K562 (cell line): ENCODE measurements around the gene PCDHGA7. TPM values are rescaled to one million over a fixed set of nuclear protein-coding genes. Genes with fewer than 3 reads are reported as not detected.

Source experiments
- ATAC-seq: fragments of 200-7000 bp; cut with Tn5 transposase; 3 replicates; pipeline ENCODE4 v1.9.1; 2020; ENCODE audit warnings: moderate library complexity
- BruUV-seq: library from RNA; stranded (reverse); fragments of 400-500 nt; replicated peaks from 2 replicates; lab custom pipeline; 2021; lab: Mats Ljungman, UMichigan
- CTCF ChIA-PET: fragments of 300-600 bp; formaldehyde crosslinking; extraction: SDS; loops from one replicate; lab custom pipeline; 2021; ENCODE audit warnings: low intra/inter-chr PET ratio; lab: Yijun Ruan, JAX
- POLR2A ChIA-PET: fragments of 300-600, 350-650 bp; sonication (Branson Sonifier 250); formaldehyde crosslinking; extraction: SDS; loops from one replicate; lab custom pipeline; 2021; ENCODE audit warnings: antibody characterized with exemption, inconsistent platforms; lab: Yijun Ruan, JAX
- DNase-seq, 4 experiments: peaks; one replicate each; pipeline versions ENCODE4 v3.0.0 to v3.0.0-alpha.2; 2011 to 2018; ENCODE audit warnings: low spot score in 3 of 4, mixed read lengths in 3 of 4; ENCODE audit errors: extremely low read depth in 1 of 4
- FAIRE-seq: peaks from 2 replicates; lab custom pipeline; 2011; peaks lifted over from hg19 to GRCh38; lab: Jason Lieb, UNC
- H2AFZ ChIP-seq: 2 replicates; pipeline ENCODE4 v1.6.0; 2011; ENCODE audit warnings: low read depth, low read length, control low read depth, inconsistent platforms
- H3K27ac ChIP-seq: fragments of 200-600 bp; 3 replicates; pipeline ENCODE4 v1.8.0; 2011; ENCODE audit warnings: low read depth, mild to moderate bottlenecking, control low read depth, inconsistent platforms, low read length, moderate library complexity, mixed read lengths; ENCODE audit errors: extremely low read depth
- H3K27me3 ChIP-seq, 2 experiments: fragments of 300-600 bp in 1 of 2; 2 replicates in 1 of 2; 3 replicates in 1 of 2; pipeline versions ENCODE4 v1.6.0 to v1.8.0; 2011; ENCODE audit warnings: inconsistent platforms in 2 of 2, low read length in 2 of 2, mild to moderate bottlenecking in 1 of 2, mixed read lengths in 1 of 2, moderate library complexity in 1 of 2; ENCODE audit not compliant: control insufficient read depth in 2 of 2, insufficient read depth in 2 of 2
- H3K36me3 ChIP-seq: fragments of 300-600 bp; 3 replicates; pipeline ENCODE4 v1.8.0; 2011; ENCODE audit warnings: mild to moderate bottlenecking, low read length, inconsistent platforms; ENCODE audit not compliant: control insufficient read depth, insufficient read depth
- H3K4me1 ChIP-seq, 2 experiments: fragments of 200-600 bp in 1 of 2; replicated peaks in 1 of 2; 2 replicates in 1 of 2; 3 replicates in 1 of 2; pipeline versions ENCODE4 v1.5.1 to v1.8.0; 2011; ENCODE audit warnings: inconsistent platforms in 2 of 2, low read length in 2 of 2, mild to moderate bottlenecking in 1 of 2, mixed read lengths in 1 of 2, moderate library complexity in 1 of 2; ENCODE audit not compliant: control insufficient read depth in 2 of 2, insufficient read depth in 2 of 2
- H3K4me2 ChIP-seq: 2 replicates; pipeline ENCODE4 v1.6.1; 2011; ENCODE audit warnings: low read length, control low read depth, inconsistent platforms, mixed read lengths; ENCODE audit not compliant: insufficient read depth
- H3K4me3 ChIP-seq: fragments of 200-600 bp; sonication (generic), shearing (Covaris generic); 2 replicates; pipeline ENCODE4 v1.5.1; 2016; ENCODE audit warnings: control low read depth, inconsistent platforms
- H3K79me2 ChIP-seq: fragments of 200-600 bp; 3 replicates; pipeline ENCODE4 v1.8.0; 2011; ENCODE audit warnings: low read length, inconsistent platforms; ENCODE audit not compliant: control insufficient read depth, insufficient read depth
- H3K9ac ChIP-seq, 2 experiments: 2 replicates each; pipeline versions ENCODE4 v1.6.0 to v1.6.1; 2011; ENCODE audit warnings: low read depth in 2 of 2, low read length in 2 of 2, control low read depth in 1 of 2, inconsistent platforms in 1 of 2, mild to moderate bottlenecking in 1 of 2, mixed read lengths in 1 of 2; ENCODE audit not compliant: insufficient read depth in 1 of 2
- H3K9me1 ChIP-seq: one replicate; pipeline ENCODE4 v1.6.0; 2011; ENCODE audit warnings: inconsistent platforms, mild to moderate bottlenecking, low read length, moderate library complexity; ENCODE audit not compliant: control insufficient read depth, insufficient read depth
- H3K9me3 ChIP-seq: replicated peaks from 2 replicates; pipeline ENCODE4 v1.5.1; 2011; ENCODE audit warnings: low read depth, low read length, inconsistent platforms; ENCODE audit not compliant: control insufficient read depth, insufficient read depth
- H4K20me1 ChIP-seq: replicated peaks from 2 replicates; pipeline ENCODE4 v1.6.1; 2011; ENCODE audit warnings: low read length, inconsistent platforms, mixed read lengths; ENCODE audit not compliant: control insufficient read depth, insufficient read depth
- CBX3 ChIP-seq, 2 experiments: IDR thresholded peaks; 1 replicate in 1 of 2; 2 replicates in 1 of 2; pipeline ENCODE4 v1.6.1; 2012; ENCODE audit warnings: inconsistent platforms in 2 of 2, low read length in 2 of 2, borderline replicate concordance in 1 of 2, control low read depth in 1 of 2
- CTBP1 ChIP-seq: fragments of 450-650 bp; IDR thresholded peaks from 2 replicates; pipeline ENCODE4 v1.6.1; 2016; ENCODE audit warnings: borderline replicate concordance
- EZH2 ChIP-seq: IDR thresholded peaks from 2 replicates; pipeline ENCODE4 v1.6.1; 2012; ENCODE audit warnings: low read depth, mild to moderate bottlenecking, inconsistent platforms, low read length, borderline replicate concordance
- HMGXB4 ChIP-seq: sonication (generic); formaldehyde crosslinking; IDR thresholded peaks from 2 replicates; pipeline ENCODE4 v1.8.1; 2023; ENCODE audit warnings: mild to moderate bottlenecking, missing genetic modification reagents
- HOXB6 ChIP-seq: fragments of 250-450 bp; sonication (Bioruptor Pico); IDR thresholded peaks from 2 replicates; pipeline ENCODE4 v1.5.1; 2022; ENCODE audit warnings: mild to moderate bottlenecking, borderline replicate concordance
- MAFF ChIP-seq: IDR thresholded peaks from 2 replicates; pipeline ENCODE4 v1.6.1; 2012; ENCODE audit warnings: low read length, improper control_type of control experiment
- RB1 ChIP-seq: fragments of 450-650 bp; IDR thresholded peaks from 2 replicates; pipeline ENCODE4 v1.6.1; 2017; ENCODE audit warnings: low read depth, mild to moderate bottlenecking
- ZNF274 ChIP-seq: IDR thresholded peaks from 2 replicates; pipeline ENCODE4 v1.6.1; 2011; ENCODE audit warnings: low read depth, mild to moderate bottlenecking, low read length, moderate library complexity, borderline replicate concordance
- ZNF277 ChIP-seq: fragments of 250-450 bp; sonication (Bioruptor Pico); IDR thresholded peaks from 2 replicates; pipeline ENCODE4 v1.8.0; 2022; ENCODE audit warnings: inconsistent platforms, mild to moderate bottlenecking, moderate library complexity, borderline replicate concordance
- ZNF316 ChIP-seq: fragments of 450-650 bp; IDR thresholded peaks from 2 replicates; pipeline ENCODE4 v1.6.1; 2016
- ZNF561 ChIP-seq: fragments of 450-650 bp; formaldehyde crosslinking; conservative IDR thresholded peaks from 2 replicates; pipeline ENCODE4 v1.4.0; 2020; ENCODE audit warnings: mild to moderate bottlenecking, moderate library complexity
- ZNF740 ChIP-seq, 3 experiments: fragments of 200-800 bp in 1 of 3; sonication (Bioruptor generic) in 1 of 3; sonication (generic) in 1 of 3; formaldehyde crosslinking in 1 of 3; IDR thresholded peaks; 2 replicates each; pipeline versions ENCODE4 v1.6.1 to v1.8.0; 2016 to 2022; ENCODE audit warnings: mild to moderate bottlenecking in 2 of 3, missing compliant biosample characterization in 2 of 3, missing genetic modification characterization in 2 of 3, missing genetic modification reagents in 1 of 3
- WGBS: fragments of 100-300 bp; shearing (Covaris generic); methylation state at CpG from one replicate; pipeline ENCODE4 v1.1.6; 2016; ENCODE audit warnings: low coverage, mixed read lengths; ENCODE audit not compliant: insufficient coverage; ENCODE audit errors: missing lambda C conversion rate; 5-methylcytosine and 5-hydroxymethylcytosine counted together
- in situ Hi-C: fragments of 300-500 bp; cut with MboI; formaldehyde crosslinking; loops from 4 replicates; pipeline ENCODE4 v1.15.0; 2018; ENCODE audit warnings: inconsistent platforms, mixed read lengths
- intact Hi-C: fragments of 100-400 bp; cut with micrococcal nuclease; formaldehyde crosslinking; loops from 2 replicates; pipeline ENCODE4 v1.14.2; 2022
- polyA plus RNA-seq, 8 experiments: library from polyadenylated mRNA; depleted of rRNA in 4 of 8; stranded (reverse) in 5 of 8; unstranded in 3 of 8; fragments of >200 nt; fragmentation: Nextera tagmentation in 2 of 8; fragmentation: Illumina TruSeq in 1 of 8; extraction: Ambion mirVana in 2 of 8; extraction: Trizol in 1 of 8; gene quantifications; 2 replicates each; pipeline versions ENCODE4 v1.2.1 to v1.2.3, GENCODE V29; 2011 to 2014; ENCODE audit warnings: inconsistent platforms in 1 of 8, missing spikeins in 1 of 8
- total RNA-seq, 7 experiments: library from RNA; depleted of rRNA in 6 of 7; stranded (reverse); fragments of >200 nt in 6 of 7; fragmentation: Illumina TruSeq in 2 of 7; extraction: Trizol in 2 of 7; gene quantifications; 2 replicates each; pipeline versions ENCODE4 v1.2.1 to v1.2.3, GENCODE V29; 2011 to 2021; ENCODE audit warnings: low replicate concordance in 1 of 7
- TF ChIP-seq, protein P1 (sequence below): sonication (generic); formaldehyde crosslinking; IDR thresholded peaks from 2 replicates; pipeline ENCODE4 v1.4.0; 2020; ENCODE audit warnings: mild to moderate bottlenecking, missing genetic modification reagents

PCDHGA7 gene
- total and polyA plus RNA-seq, 9 of the 15 experiments (the other 6 are each of a cell fraction or from before 2014, with no cell fraction given), result 0.03 to 0.11 (median 0.06) TPM; not detected in 5

- TF ChIP-seq ZNF561 (CRISPR knock-in tag), result no peak
- TF ChIP-seq CBX3 (IDR thresholded peaks at IDR 0.05; ENCODE audit: borderline replicate concordance in 1 of 2, low read length in 2 of 2), result 0 out of 3 replicates have a peak, but pooled peaks of 1 of the 2 experiments have one; percentile 17
These were observed 32.5 kb upstream of the PCDHGA7 start, which contains the start of gene PCDHGB1 (continued) for GRCh38 chr5:141349917-141350619.

GRCh38 chr5:141351591-141351990 is 31.0 kb upstream of the PCDHGA7 start:
- no peak overlapping the region for H3K4me3 ChIP-seq
- H3K9ac ChIP-seq, result no peak overlapping the region
- POLR2A ChIA-PET, result no interaction called here
- no peaks in the 10 kb centered on the region for H3K36me3 ChIP-seq
- CTCF ChIA-PET, result no interaction called here
- intact Hi-C loops (no loop called here), in situ Hi-C loops (no loop called here)
- TF ChIP-seq MAFF (no peak), ZNF316 (no peak), ZNF740 (CRISPR knock-in tag; IDR thresholded peaks at IDR 0.05) (no peak), ZNF740 (tag; IDR thresholded peaks at IDR 0.05) (no peak), RB1 (no peak), ZNF277 (CRISPR knock-in tag) (no peak), CTBP1 (no peak), EZH2 (no peak), ZNF274 (no peak), HMGXB4 (no peak), HOXB6 (no peak)
- TF ChIP-seq, protein P1, sequence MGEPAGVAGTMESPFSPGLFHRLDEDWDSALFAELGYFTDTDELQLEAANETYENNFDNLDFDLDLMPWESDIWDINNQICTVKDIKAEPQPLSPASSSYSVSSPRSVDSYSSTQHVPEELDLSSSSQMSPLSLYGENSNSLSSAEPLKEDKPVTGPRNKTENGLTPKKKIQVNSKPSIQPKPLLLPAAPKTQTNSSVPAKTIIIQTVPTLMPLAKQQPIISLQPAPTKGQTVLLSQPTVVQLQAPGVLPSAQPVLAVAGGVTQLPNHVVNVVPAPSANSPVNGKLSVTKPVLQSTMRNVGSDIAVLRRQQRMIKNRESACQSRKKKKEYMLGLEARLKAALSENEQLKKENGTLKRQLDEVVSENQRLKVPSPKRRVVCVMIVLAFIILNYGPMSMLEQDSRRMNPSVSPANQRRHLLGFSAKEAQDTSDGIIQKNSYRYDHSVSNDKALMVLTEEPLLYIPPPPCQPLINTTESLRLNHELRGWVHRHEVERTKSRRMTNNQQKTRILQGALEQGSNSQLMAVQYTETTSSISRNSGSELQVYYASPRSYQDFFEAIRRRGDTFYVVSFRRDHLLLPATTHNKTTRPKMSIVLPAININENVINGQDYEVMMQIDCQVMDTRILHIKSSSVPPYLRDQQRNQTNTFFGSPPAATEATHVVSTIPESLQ (CRISPR knock-in tag), result no peak
- H3K79me2 ChIP-seq, result no peaks in the 10 kb centered on the region
- peaks cover 0 to 13% of the 10 kb centered on the region in 2 experiments; a peak in 3 of 5 replicates for H3K27me3 ChIP-seq
- no peak overlapping the region for H2AFZ ChIP-seq
- no peak for DNase-seq
- no peak for ATAC-seq
- H3K9me1 ChIP-seq, result no peaks in the 10 kb centered on the region
- H3K4me2 ChIP-seq, result no peak overlapping the region
- WGBS, result 52% methylated on average over 24 of the region's 36 CpGs
- H3K9me3 ChIP-seq, result no peaks in the 10 kb centered on the region
- no peak overlapping the region for H3K27ac ChIP-seq
- H3K4me1 ChIP-seq, result peaks cover 3 to 5% of the 10 kb centered on the region in 2 experiments; a peak in 3 of 5 replicates
- H4K20me1 ChIP-seq, result no peaks in the 10 kb centered on the region
- no peak for FAIRE-seq
- no TSS peak for BruUV-seq
